ENCODE results near the gene MRPS35. TPM values are rescaled to one million over a fixed set of nuclear protein-coding genes. Genes with fewer than 3 reads are reported as not detected.

Gene MRPS35
- total RNA-seq: 10 to 100 TPM; 62.8 to 65.2 TPM

DNA sequence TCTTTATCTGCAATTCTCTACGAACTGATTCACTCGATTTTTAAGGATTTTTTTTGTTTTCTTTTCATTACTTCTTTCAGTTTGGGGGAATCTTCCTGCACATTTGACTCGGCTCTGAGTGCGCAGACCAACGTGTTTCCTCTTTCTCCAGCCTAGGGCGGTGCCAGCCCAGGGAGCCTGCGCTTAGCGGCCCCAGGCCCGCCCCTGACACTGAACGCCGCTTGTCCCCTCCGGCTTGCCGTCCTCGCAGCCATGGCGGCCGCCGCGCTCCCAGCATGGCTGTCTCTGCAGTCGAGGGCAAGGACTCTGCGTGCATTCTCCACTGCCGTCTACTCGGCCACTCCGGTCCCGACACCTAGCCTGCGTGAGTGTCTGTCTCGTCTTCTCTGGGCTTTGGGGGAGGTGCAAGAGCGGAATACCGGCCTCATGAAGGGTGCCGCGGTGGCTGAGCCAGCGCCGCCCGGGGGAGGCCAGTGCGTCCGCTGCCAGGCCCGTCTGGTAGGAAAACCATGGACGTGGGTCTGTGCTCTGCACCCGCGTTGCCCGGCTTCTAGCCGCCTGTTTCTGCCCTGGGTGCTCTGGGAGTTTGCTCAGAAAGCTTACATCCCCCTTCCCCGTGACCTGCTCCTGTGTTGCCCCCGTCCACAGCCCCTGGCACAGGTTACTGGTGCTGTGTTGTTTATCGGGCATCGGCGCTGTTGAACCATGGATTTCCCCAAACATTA is at the start of gene MRPS35:
MRPS35 (plus strand) TSS at position 241 of the 725 bp plus-strand sequence; CDS start at position 253, 12 bp downstream.
- POLR2A ChIA-PET: interaction anchor here (1.5 kb wide), 1 partner anchor 69 kb away, joined by 3 read pairs; no protein-coding TSS in a partner anchor

DNA sequence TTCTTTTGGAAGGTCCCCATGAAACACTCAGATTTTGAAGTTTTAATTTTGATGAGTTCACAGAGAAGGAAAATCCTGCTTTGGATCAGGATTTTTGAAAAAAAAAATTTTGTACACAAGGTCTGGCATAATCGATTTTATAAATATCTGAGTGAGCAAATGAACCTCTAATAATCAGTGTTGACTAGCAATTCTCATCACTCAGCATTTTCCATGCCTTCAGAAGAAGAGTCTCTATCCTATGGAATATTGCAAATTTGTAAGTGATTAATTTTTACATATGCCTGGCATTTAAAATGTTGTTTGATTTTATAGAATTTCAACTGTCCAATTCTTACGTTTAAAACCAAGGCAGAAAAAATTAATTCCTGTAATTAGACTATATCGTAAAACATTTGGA is 44.9 kb upstream of the MRPS35 start:
- ChIA-PET POLR2A (no interaction called here), CTCF (no interaction called here)

More for the DNA sequence above, at the start of gene MRPS35:
- CTCF ChIA-PET: interaction anchor here (1.0 kb wide), 1 partner anchor 111 kb away, joined by 4 read pairs; no protein-coding TSS in a partner anchor

DNA sequence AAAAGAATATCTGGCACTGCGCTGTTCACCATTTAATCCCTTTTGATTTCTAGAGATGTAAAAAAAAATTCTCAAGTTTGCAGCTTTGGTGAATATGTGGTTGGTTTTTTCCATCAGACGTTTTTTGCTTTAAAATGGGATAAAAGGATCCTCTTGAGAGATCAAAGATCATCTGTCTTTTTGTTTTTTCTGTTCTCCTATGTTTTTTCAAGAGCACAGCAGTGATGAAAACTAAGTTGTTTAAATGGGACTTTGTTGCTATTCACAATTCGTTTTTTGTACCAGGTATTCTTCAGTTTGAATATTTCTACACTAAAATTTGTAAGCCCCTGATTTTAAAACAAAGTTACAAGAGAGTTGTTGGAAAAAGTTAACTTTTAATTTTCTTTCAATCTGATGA is 44.1 kb upstream of the MRPS35 start:
- POLR2A ChIA-PET: no interaction called here
- CTCF ChIA-PET: interaction anchor here (0.6 kb wide), 1 partner anchor 53 kb away, joined by 3 read pairs; no protein-coding TSS in a partner anchor

DNA sequence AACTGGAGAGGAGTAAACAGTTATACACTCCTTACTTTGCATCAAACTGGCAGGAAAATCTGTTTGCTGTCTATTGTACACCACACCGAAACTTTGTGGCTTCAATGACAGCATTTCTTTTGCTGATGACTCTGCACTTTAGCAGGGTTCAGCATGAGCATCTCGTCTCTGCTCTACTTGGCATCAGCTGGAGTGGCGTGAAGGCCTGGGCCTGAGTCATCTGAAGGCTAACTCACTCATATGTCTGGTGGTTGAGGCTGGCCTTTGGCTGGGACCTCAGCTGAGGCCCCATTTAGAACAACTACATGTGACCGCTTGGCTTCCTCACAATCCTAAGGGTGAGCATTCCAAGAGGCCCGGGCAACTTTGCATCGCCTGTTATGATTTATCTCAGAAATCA is 43.1 kb upstream of the MRPS35 start:
- ChIA-PET POLR2A (no interaction called here), CTCF (no interaction called here)

DNA sequence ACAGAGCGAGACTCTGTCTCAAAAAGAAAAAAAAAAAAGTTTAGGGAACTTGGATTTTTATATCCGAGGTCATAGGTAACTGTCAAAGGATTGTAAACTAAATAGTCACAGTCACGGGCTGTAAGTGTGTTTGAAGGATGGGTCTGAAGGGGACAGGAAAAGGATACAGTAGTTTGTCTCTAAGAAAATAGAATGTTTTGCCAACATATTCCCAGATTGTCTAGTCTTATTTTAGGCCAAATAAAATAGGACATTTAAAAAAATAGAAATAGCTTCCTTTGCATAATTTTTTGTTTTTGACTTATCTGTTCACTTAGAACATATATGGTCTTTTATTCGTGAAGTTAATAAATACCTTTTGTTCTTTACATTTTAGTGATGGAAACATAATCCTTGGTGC is 38.6 kb upstream of the MRPS35 start:
- ChIA-PET CTCF (no interaction called here), POLR2A (no interaction called here)

DNA sequence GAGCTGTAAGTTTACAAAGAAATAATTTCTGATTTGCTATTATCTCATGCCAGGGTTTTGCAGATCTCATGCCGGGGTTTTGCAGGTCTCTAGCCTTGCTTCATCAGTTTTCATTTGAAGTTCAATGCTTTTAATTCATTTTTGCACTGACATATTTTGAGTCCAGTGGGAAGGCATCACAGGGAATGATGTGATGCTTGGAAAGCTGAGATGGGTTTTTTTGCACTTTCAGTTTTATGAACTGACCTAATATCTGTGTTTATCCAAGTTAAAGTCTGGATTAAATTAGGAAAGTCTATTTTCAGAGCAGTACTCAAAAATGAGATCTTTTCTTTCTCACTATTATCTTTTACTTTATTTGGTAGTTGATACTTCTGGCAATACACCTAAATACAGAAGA is 38.0 kb upstream of the MRPS35 start:
- POLR2A ChIA-PET: no interaction called here
- CTCF ChIA-PET: no interaction called here

DNA sequence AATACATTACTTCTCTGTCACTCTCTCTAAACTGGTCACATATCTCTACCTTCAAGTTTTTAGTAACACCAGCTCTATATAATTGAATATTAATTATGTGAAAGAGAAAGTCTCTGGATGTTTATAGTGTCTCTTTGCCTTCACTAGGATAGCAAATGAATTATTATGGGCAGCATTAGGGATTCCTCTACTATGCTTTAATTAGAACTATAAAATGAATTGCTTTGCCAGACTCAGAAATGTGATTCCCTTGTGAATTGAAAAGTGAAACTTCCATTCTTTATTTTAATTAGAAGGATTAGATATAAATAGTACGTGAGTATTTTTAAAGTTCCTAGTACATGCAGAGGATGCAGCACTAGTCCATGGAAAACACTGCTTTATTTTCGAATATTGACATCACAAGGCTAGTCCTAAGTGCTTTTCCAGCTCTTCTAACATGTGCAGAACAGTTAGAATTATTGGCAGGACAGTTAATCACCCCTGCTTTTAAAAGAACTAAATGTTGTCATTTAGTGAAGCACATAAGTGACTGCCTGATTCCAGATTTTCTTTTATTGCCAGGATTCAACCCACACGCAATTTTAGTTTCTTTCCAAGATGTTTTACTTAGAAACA is 37.4 kb upstream of the MRPS35 start:
- POLR2A ChIA-PET: no interaction called here
- CTCF ChIA-PET: no interaction called here

DNA sequence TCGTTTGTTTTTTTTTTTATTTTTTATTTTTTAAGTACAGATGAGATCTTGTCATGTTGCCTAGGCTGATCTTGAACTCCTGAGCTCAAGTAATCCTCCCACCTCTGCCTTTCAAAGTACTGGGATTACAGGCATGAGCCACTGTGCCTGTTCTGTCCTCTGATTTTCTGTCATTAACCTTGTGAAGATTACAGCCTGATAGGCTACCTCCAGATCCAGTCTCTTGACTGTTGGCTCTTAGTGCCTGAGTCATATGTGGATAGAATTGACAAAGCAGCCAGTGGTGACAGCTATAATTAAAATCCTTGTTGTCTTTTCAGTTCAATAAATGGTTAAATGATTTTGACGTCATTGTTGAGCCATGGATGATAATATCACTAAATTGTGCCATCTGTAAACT is 35.6 kb upstream of the MRPS35 start:
- ChIA-PET POLR2A (no interaction called here), CTCF (interaction anchor here (0.7 kb wide), 1 partner anchor 295 kb away, joined by 3 read pairs; no protein-coding TSS in a partner anchor)

DNA sequence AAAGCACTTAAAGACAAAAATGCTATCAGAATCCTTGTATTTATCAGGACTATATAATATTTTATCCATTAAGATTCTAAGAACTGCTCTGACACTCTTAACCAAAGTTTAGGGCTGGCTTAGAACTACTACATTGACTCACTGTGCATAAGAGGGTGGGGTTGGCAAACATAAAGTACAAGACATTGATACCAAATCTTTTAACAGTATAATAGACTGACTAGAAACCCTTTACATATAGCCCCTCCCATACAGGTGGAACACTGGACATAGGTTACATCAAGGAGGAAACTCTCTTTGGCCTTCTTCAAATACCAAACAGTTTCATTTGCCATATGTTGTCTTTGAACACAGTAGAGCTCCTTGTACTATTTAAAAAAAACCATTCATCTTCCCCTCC is 30.0 kb upstream of the MRPS35 start:
- POLR2A ChIA-PET: no interaction called here
- CTCF ChIA-PET: no interaction called here

DNA sequence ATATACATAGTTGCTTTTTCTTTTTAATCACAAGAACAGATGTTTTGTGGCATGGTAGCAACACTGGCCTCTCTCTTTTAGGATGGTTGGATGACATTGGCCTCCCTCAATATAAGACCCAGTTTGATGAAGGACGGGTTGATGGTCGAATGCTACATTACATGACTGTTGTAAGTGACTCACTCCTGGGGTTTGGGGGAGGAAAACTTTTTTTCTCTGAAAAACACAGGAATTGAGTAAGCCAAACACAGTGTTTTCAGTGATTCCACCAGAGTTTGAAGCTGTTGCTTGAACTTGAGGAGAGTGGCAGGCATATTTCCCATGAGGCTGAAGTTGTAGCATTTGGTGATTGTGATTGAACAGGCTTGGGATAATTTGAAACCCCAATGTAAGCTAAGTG is 28.1 kb upstream of the MRPS35 start:
- CTCF ChIA-PET: interaction anchor here (0.7 to 0.9 kb wide), 2 partner anchors 15 to 44 kb away, joined by 3 read pairs; no protein-coding TSS in a partner anchor
- POLR2A ChIA-PET: interaction anchor here (0.5 kb wide), 1 partner anchor 96 kb away, joined by 3 read pairs; no protein-coding TSS in a partner anchor

DNA sequence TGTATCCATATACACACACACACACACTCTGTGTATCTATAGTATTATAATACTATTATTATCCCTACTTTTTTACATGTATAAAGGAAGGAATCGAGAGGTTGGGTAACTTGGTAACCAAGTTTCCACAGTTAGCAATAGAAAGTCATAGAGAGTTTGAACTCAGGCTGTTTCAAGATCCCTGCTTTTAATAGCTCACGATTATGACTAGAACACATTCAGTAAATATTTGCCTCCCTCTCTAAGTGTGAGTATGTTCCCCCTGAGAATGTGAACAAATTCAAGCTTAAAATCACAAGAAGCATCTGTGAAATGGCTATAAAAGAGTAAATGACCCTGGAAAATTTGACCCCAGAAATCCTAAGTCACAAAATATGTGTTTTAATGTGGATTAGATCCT is 25.4 kb upstream of the MRPS35 start:
- CTCF ChIA-PET: no interaction called here
- POLR2A ChIA-PET: no interaction called here

DNA sequence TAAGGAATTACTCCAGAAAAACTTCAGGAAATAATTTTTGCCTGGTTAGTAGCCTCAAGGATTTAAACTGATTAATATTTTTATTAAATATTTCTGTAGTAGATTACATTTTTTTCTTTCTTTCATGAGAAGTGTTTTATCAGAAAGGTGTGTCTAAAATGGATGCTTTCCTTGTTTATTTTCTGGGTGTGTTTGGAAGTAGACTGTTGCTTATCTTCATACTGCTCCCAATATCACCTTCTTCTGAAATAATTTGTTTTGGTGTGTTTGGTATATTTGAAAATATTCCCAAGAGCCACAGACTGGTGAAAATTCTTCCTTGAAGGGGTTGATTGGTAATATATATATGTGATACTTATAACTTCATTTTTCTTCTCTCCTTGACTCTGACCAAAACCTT is 24.5 kb upstream of the MRPS35 start:
- CTCF ChIA-PET: no interaction called here
- POLR2A ChIA-PET: no interaction called here

DNA sequence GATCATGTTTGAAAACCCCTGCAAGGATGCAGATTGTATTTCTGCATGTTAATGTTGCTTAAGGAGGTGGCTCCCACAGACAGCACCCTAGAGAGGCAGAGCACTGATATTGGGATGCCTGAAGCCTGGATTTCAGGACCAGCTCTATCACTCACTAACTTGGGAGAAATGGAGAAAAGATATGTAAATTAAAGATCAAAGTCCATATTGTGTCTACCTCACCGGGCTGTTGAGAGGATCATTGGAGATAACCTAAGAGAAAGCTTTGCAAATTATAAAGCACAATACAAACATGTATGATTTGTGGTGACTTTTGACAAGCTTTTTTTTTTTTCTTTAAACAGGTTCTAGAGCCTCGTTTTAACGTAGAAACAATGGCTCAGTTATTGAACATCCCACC is 22.0 kb upstream of the MRPS35 start:
- ChIA-PET POLR2A (interaction anchor here (0.6 kb wide), 1 partner anchor 9 kb away, joined by 3 read pairs; no protein-coding TSS in a partner anchor), CTCF (no interaction called here)

DNA sequence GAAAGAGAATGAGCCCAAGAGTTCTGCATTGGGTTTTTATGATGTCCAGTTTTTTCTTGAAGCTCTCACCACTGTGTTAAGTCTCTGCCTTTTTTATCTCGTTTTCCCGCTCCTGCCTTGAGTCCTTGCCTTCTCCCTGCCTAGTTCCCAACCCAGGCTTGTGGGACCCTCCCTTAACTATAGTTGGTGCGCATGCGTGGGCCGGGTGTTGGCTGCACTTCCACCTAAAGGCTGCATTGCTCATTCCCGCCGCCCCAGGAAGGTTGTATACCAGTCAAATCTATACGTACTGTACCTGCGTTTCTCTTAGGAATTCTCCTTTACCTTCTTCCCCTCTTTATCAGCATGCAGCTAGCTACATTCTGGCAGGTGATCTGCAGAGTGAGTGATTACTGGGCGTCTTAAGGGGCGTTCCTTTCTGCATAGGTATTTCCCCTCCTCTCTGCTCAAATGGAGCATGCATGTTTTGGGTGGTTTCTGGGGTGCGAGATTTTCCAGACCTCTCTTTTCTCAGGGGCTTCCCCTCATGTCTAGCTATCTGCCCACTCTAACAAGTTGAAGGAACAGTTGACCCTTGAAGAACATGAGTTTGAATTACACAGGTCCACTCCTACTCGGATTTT is 21.0 kb upstream of the MRPS35 start:
- ChIA-PET POLR2A (no interaction called here), CTCF (no interaction called here)

DNA sequence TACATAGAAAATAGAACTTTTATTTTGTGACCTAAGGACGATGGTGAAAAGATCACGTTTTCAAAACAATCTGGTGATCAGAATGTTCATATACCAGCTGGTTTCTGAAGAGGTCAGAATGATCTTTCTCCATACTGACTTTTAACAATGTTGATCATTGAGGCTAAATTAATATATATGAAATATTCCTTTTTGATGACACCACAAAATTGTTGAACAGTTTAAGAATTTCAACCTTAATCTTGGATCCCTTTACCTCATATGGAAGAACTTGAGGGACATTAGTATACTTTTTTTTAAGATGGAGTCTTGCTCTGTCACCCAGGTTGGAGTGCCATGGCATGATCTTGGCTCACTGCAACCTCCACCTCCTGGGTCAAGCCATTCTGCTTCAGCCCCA is 17.2 kb upstream of the MRPS35 start:
- ChIA-PET POLR2A (no interaction called here), CTCF (no interaction called here)

DNA sequence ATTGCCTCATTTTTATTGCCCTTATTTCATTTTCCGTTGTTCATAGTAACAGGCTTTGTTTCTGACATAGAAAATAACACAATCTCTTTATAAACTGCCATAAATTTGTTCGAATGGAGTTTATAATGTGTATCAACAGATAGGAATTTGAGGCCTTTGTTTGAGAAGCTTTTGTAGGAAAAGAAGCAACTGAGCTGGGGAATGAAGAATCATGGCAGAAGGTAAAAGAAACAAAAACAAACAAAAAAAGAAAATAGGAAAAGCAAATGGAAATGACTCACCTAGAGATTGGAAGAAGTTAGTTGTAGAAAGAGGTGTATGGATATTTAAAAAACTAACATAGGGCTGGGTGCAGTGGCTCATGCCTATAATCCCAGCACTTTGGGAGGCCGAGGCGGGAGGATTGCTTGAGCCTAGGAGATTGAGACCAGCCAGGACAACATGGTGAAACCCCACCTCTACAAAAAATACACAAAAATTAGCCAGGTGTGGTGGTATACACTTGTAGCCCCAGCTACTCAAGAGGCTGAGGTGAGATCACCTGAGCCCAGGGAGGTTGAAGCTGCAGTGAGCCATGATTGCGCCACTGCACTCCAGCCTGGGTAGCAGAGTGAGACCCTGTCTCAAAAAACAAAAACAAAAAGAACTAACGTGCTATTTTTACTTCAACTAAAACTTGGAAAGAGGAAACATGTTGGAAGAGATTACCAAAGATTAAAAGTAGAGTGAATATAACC is 14.9 kb upstream of the MRPS35 start:
- POLR2A ChIA-PET: no interaction called here
- CTCF ChIA-PET: no interaction called here

DNA sequence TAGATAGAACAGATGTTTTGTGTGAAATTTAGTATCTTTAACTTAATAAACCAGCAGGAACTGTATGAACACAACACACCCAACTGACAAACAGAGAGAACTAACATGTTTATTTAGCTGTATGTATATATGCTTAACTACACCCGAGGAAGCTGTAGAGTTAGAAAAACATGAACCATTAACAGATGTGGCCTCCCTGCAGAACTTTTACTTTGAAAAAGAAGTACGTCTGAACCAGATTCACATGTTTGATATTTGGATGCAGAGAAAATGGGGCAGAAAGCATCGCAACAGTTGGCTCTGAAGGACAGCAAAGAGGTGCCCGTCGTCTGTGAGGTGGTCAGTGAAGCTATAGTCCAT is 14.4 kb upstream of the MRPS35 start, which contains the start of gene REP15:
REP15 (plus strand) TSS at position 155 of the 360 bp plus-strand sequence; CDS start at position 271, 116 bp downstream.
- ChIA-PET CTCF (no interaction called here), POLR2A (no interaction called here)

DNA sequence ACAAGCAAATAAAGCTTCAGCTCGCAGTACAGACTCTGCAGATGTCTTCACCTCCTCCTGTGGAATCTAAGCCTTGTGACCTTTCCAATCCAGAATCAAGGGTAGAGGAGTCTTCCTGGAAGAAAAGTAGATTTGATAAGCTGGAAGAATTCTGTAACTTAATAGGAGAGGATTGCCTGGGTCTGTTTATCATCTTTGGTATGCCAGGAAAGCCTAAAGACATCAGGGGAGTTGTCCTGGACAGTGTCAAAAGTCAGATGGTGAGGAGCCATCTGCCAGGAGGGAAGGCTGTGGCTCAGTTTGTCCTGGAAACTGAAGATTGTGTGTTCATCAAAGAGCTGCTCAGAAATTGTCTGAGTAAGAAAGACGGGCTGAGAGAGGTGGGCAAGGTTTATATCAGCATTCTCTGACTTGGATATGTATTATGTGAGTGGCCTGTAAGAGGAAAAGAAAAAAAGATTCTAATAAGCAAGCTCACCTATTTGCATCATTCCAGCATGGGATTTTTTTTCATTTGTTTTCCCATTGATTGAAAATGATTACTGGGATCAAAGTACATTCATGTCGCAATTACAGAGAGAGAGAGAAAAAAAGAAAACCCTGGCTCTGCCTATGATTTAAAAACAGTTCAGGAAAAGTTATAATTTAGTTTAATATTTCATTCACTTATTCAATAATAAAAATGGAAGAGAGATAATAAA is 13.6 kb upstream of the MRPS35 start:
- ChIA-PET POLR2A (no interaction called here), CTCF (interaction anchor here (0.8 kb wide), 1 partner anchor 14 kb away, joined by 3 read pairs; no protein-coding TSS in a partner anchor)

DNA sequence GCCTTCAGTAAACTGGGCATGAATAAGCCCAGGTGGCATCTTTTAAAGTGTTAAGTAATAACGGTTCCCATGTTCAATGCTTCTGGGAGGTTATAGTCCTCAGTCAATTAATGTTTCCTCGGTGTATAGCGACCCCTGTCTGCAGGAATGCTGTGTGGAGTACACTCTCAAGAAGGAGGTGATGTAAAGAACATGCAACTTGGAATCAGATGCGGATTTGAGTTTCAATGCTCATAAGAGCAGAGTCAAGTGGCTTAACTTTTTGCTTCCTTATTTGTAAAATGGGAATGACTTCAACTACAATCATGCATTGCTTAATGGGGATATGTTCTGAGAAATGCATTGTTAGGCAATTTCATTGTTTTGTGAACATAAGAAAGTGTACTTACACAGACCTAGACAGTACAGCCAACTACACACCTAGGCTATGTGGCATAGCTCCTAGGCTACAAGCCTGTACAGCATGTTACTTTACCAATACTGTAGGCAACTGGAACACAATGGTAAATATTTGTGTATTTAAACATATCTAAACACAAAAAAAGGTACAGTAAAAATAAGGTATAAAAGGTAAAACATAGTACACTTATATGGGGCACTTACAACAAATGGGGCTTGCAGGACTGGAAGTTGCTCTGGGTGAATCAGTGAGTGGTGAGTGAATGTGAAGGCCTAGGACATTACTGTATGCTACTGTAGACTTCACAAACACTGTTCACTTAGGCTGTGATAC is 6.7 kb upstream of the MRPS35 start:
- CTCF ChIA-PET: interaction anchor here (1.5 kb wide), 1 partner anchor 267 kb away, joined by 3 read pairs; no protein-coding TSS in a partner anchor
- POLR2A ChIA-PET: no interaction called here
